Mesenteric fat pad (tissue), 1 donor: ENCODE measurements around the gene MYO1D. TPM values are rescaled to one million over a fixed set of nuclear protein-coding genes. Genes with fewer than 3 reads are reported as not detected.

Experiments
- total RNA-seq: library from RNA; stranded (reverse); fragmentation: NEBNext Ultra II Directional; extraction: Animal tissue kit (Norgen Biotek cat#: 25700); gene quantifications from one replicate; pipeline ENCODE4 v1.2.1, GENCODE V29; 2021
- donor health status: DM: yes; HTN: yes; CAD: no.

The MYO1D gene
- total RNA-seq, 1 donor from 2014 or later = 36.0 TPM

Other genes starting within 250 kb of the MYO1D start
- gene TMEM98, start 51.0 kb upstream of the MYO1D start, total RNA-seq = 19.2 TPM
- not detected for gene SPACA3, start 114.7 kb upstream of the MYO1D start, total RNA-seq